K562 (cell line): ENCODE data around the gene KLF13. TPM values are rescaled to one million over a fixed set of nuclear protein-coding genes. Genes with fewer than 3 reads are reported as not detected.
A peak's percentile ranks its signal among the peaks of the same experiment; 100 is the strongest.

ENCODE experiments used
- ATAC-seq: fragments of 200-7000 bp; cut with Tn5 transposase; 3 replicates; pipeline ENCODE4 v1.9.1; 2020; ENCODE audit warnings: moderate library complexity
- BruUV-seq: library from RNA; stranded (reverse); fragments of 400-500 nt; replicated peaks from 2 replicates; lab custom pipeline; 2021; lab: Mats Ljungman, UMichigan
- CTCF ChIA-PET: fragments of 300-600 bp; formaldehyde crosslinking; extraction: SDS; loops from one replicate; lab custom pipeline; 2021; ENCODE audit warnings: low intra/inter-chr PET ratio; lab: Yijun Ruan, JAX
- POLR2A ChIA-PET: fragments of 300-600, 350-650 bp; sonication (Branson Sonifier 250); formaldehyde crosslinking; extraction: SDS; loops from one replicate; lab custom pipeline; 2021; ENCODE audit warnings: antibody characterized with exemption, inconsistent platforms; lab: Yijun Ruan, JAX
- DNase-seq, 4 experiments: peaks; one replicate each; pipeline versions ENCODE4 v3.0.0 to v3.0.0-alpha.2; 2011 to 2018; ENCODE audit warnings: low spot score in 3 of 4, mixed read lengths in 3 of 4; ENCODE audit errors: extremely low read depth in 1 of 4
- FAIRE-seq: peaks from 2 replicates; lab custom pipeline; 2011; peaks lifted over from hg19 to GRCh38; lab: Jason Lieb, UNC
- H2AFZ ChIP-seq: 2 replicates; pipeline ENCODE4 v1.6.0; 2011; ENCODE audit warnings: low read depth, low read length, control low read depth, inconsistent platforms
- H3K27ac ChIP-seq: fragments of 200-600 bp; 3 replicates; pipeline ENCODE4 v1.8.0; 2011; ENCODE audit warnings: low read depth, mild to moderate bottlenecking, control low read depth, inconsistent platforms, low read length, moderate library complexity, mixed read lengths; ENCODE audit errors: extremely low read depth
- H3K27me3 ChIP-seq, 2 experiments: fragments of 300-600 bp in 1 of 2; 2 replicates in 1 of 2; 3 replicates in 1 of 2; pipeline versions ENCODE4 v1.6.0 to v1.8.0; 2011; ENCODE audit warnings: inconsistent platforms in 2 of 2, low read length in 2 of 2, mild to moderate bottlenecking in 1 of 2, mixed read lengths in 1 of 2, moderate library complexity in 1 of 2; ENCODE audit not compliant: control insufficient read depth in 2 of 2, insufficient read depth in 2 of 2
- H3K36me3 ChIP-seq: fragments of 300-600 bp; 3 replicates; pipeline ENCODE4 v1.8.0; 2011; ENCODE audit warnings: mild to moderate bottlenecking, low read length, inconsistent platforms; ENCODE audit not compliant: control insufficient read depth, insufficient read depth
- H3K4me1 ChIP-seq, 2 experiments: fragments of 200-600 bp in 1 of 2; replicated peaks in 1 of 2; 2 replicates in 1 of 2; 3 replicates in 1 of 2; pipeline versions ENCODE4 v1.5.1 to v1.8.0; 2011; ENCODE audit warnings: inconsistent platforms in 2 of 2, low read length in 2 of 2, mild to moderate bottlenecking in 1 of 2, mixed read lengths in 1 of 2, moderate library complexity in 1 of 2; ENCODE audit not compliant: control insufficient read depth in 2 of 2, insufficient read depth in 2 of 2
- H3K4me2 ChIP-seq: 2 replicates; pipeline ENCODE4 v1.6.1; 2011; ENCODE audit warnings: low read length, control low read depth, inconsistent platforms, mixed read lengths; ENCODE audit not compliant: insufficient read depth
- H3K4me3 ChIP-seq: fragments of 200-600 bp; sonication (generic), shearing (Covaris generic); 2 replicates; pipeline ENCODE4 v1.5.1; 2016; ENCODE audit warnings: control low read depth, inconsistent platforms
- H3K79me2 ChIP-seq: fragments of 200-600 bp; 3 replicates; pipeline ENCODE4 v1.8.0; 2011; ENCODE audit warnings: low read length, inconsistent platforms; ENCODE audit not compliant: control insufficient read depth, insufficient read depth
- H3K9ac ChIP-seq, 2 experiments: 2 replicates each; pipeline versions ENCODE4 v1.6.0 to v1.6.1; 2011; ENCODE audit warnings: low read depth in 2 of 2, low read length in 2 of 2, control low read depth in 1 of 2, inconsistent platforms in 1 of 2, mild to moderate bottlenecking in 1 of 2, mixed read lengths in 1 of 2; ENCODE audit not compliant: insufficient read depth in 1 of 2
- H3K9me1 ChIP-seq: one replicate; pipeline ENCODE4 v1.6.0; 2011; ENCODE audit warnings: inconsistent platforms, mild to moderate bottlenecking, low read length, moderate library complexity; ENCODE audit not compliant: control insufficient read depth, insufficient read depth
- H3K9me3 ChIP-seq: replicated peaks from 2 replicates; pipeline ENCODE4 v1.5.1; 2011; ENCODE audit warnings: low read depth, low read length, inconsistent platforms; ENCODE audit not compliant: control insufficient read depth, insufficient read depth
- H4K20me1 ChIP-seq: replicated peaks from 2 replicates; pipeline ENCODE4 v1.6.1; 2011; ENCODE audit warnings: low read length, inconsistent platforms, mixed read lengths; ENCODE audit not compliant: control insufficient read depth, insufficient read depth
- FOXA1 ChIP-seq: fragments of 450-650 bp; IDR thresholded peaks from 2 replicates; pipeline ENCODE4 v1.6.1; 2016; ENCODE audit warnings: mild to moderate bottlenecking, borderline replicate concordance
- HDAC3 ChIP-seq: fragments of 450-650 bp; IDR thresholded peaks from 2 replicates; pipeline ENCODE4 v1.6.1; 2018; ENCODE audit warnings: borderline replicate concordance, mild to moderate bottlenecking, moderate library complexity; ENCODE audit not compliant: partially characterized antibody
- LEF1 ChIP-seq: fragments of 450-650 bp; IDR thresholded peaks from 2 replicates; pipeline ENCODE4 v1.6.1; 2016; ENCODE audit warnings: mild to moderate bottlenecking
- MLLT1 ChIP-seq, 2 experiments: fragments of 450-650 bp; IDR thresholded peaks; 2 replicates each; pipeline ENCODE4 v1.6.1; 2016
- NCOA1 ChIP-seq: fragments of 450-650 bp; IDR thresholded peaks from 2 replicates; pipeline ENCODE4 v1.6.1; 2016; ENCODE audit warnings: low read depth
- TFAP4 ChIP-seq: sonication (generic); formaldehyde crosslinking; IDR thresholded peaks from 2 replicates; pipeline ENCODE4 v1.8.0; 2022; ENCODE audit warnings: missing genetic modification reagents, mild to moderate bottlenecking, moderate library complexity, borderline replicate concordance
- XRCC4 ChIP-seq: IDR thresholded peaks from one replicate; pipeline ENCODE4 v1.6.1; 2011; ENCODE audit not compliant: insufficient read depth, insufficient read length; ENCODE audit errors: extremely low read depth
- WGBS: fragments of 100-300 bp; shearing (Covaris generic); methylation state at CpG from one replicate; pipeline ENCODE4 v1.1.6; 2016; ENCODE audit warnings: low coverage, mixed read lengths; ENCODE audit not compliant: insufficient coverage; ENCODE audit errors: missing lambda C conversion rate; 5-methylcytosine and 5-hydroxymethylcytosine counted together
- in situ Hi-C: fragments of 300-500 bp; cut with MboI; formaldehyde crosslinking; loops from 4 replicates; pipeline ENCODE4 v1.15.0; 2018; ENCODE audit warnings: inconsistent platforms, mixed read lengths
- intact Hi-C: fragments of 100-400 bp; cut with micrococcal nuclease; formaldehyde crosslinking; loops from 2 replicates; pipeline ENCODE4 v1.14.2; 2022
- polyA plus RNA-seq, 8 experiments: library from polyadenylated mRNA; depleted of rRNA in 4 of 8; stranded (reverse) in 5 of 8; unstranded in 3 of 8; fragments of >200 nt; fragmentation: Nextera tagmentation in 2 of 8; fragmentation: Illumina TruSeq in 1 of 8; extraction: Ambion mirVana in 2 of 8; extraction: Trizol in 1 of 8; gene quantifications; 2 replicates each; pipeline versions ENCODE4 v1.2.1 to v1.2.3, GENCODE V29; 2011 to 2014; ENCODE audit warnings: inconsistent platforms in 1 of 8, missing spikeins in 1 of 8
- total RNA-seq, 7 experiments: library from RNA; depleted of rRNA in 6 of 7; stranded (reverse); fragments of >200 nt in 6 of 7; fragmentation: Illumina TruSeq in 2 of 7; extraction: Trizol in 2 of 7; gene quantifications; 2 replicates each; pipeline versions ENCODE4 v1.2.1 to v1.2.3, GENCODE V29; 2011 to 2021; ENCODE audit warnings: low replicate concordance in 1 of 7

The KLF13 gene
- total and polyA plus RNA-seq, 9 of the 15 experiments (the other 6 are each of a cell fraction or from before 2014, with no cell fraction given), result 1.8 to 10.5 (median 4.8) TPM

- TF ChIP-seq NCOA1 (no peak), TFAP4 (CRISPR knock-in tag) (no peak), XRCC4 (no peak), FOXA1 (no peak), MLLT1 (IDR thresholded peaks at IDR 0.05) (no peak), LEF1 (no peak), HDAC3 (no peak)
- in situ Hi-C loops, result no loop called here
- Histone ChIP-seq H3K79me2 (peaks cover 7% of the 10 kb centered on the region; the same call in 2 of the 3 replicates), H2AFZ (no peak overlapping the region), H3K4me1 (peaks cover 7 to 38% of the 10 kb centered on the region in 2 experiments; a peak in 4 of 5 replicates), H3K9ac (peak overlapping the region in 1 of 2 experiments; percentile 45; a peak in 1 of 4 replicates), H4K20me1 (peaks cover 39% of the 10 kb centered on the region), H3K36me3 (no peaks in the 10 kb centered on the region), H3K4me3 (no peak overlapping the region), H3K9me1 (peaks cover 2% of the 10 kb centered on the region), H3K9me3 (no peaks in the 10 kb centered on the region), H3K4me2 (no peak overlapping the region), H3K27me3 (no peaks in the 10 kb centered on the region), H3K27ac (no peak overlapping the region)
- POLR2A ChIA-PET, result no interaction called here
- BruUV-seq, result no TSS peak
- no peak for ATAC-seq
- DNase-seq, result no peak
- FAIRE-seq, result no peak
- 34% methylated on average over 4 of the region's 5 CpGs for WGBS
- intact Hi-C loops, result no loop called here
- CTCF ChIA-PET, result no interaction called here
Measured at GRCh38 chr15:31331389-31331788, 4.8 kb downstream of the KLF13 start.
